Thyroid gland (tissue), 4 donors: ENCODE results near the gene SLC22A5. TPM values are rescaled to one million over a fixed set of nuclear protein-coding genes. Genes with fewer than 3 reads are reported as not detected.

Experiments
- DNase-seq, 2 donors: peaks; one replicate each; pipeline ENCODE4 v3.0.0-alpha.2; 2019
- H3K27ac ChIP-seq, 3 donors: fragments of 200-600 bp; sonication (generic); 1 replicate in 2 of 3; 2 replicates in 1 of 3; pipeline ENCODE4 v1.5.1; 2016 to 2019; ENCODE audit warnings: mild to moderate bottlenecking in 1 of 3, moderate library complexity in 1 of 3
- H3K27me3 ChIP-seq: fragments of 200-600 bp; sonication (generic); one replicate; pipeline ENCODE4 v1.5.1; 2019
- H3K36me3 ChIP-seq, 2 donors: fragments of 200-600 bp; sonication (generic); one replicate each; pipeline ENCODE4 v1.5.1; 2016 to 2019
- H3K4me1 ChIP-seq, 2 donors: fragments of 200-600 bp; sonication (generic); one replicate each; pipeline ENCODE4 v1.5.1; 2017 to 2019
- H3K4me3 ChIP-seq, 3 donors: fragments of 200-600 bp; sonication (generic); replicated peaks in 1 of 3; 1 replicate in 2 of 3; 2 replicates in 1 of 3; pipeline ENCODE4 v1.5.1; 2016; ENCODE audit warnings: mild to moderate bottlenecking in 1 of 3
- H3K9me3 ChIP-seq: fragments of 200-600 bp; sonication (generic); one replicate; pipeline ENCODE4 v1.5.1; 2017
- CTCF ChIP-seq, 6 experiments: fragments of 200-600 bp in 3 of 6; fragments of 450-650 bp in 3 of 6; sonication (generic) in 3 of 6; IDR thresholded peaks; one replicate each; pipeline ENCODE4 v1.5.1; 2016 to 2019; ENCODE audit warnings: antibody characterized with exemption in 6 of 6, mild to moderate bottlenecking in 2 of 6, inconsistent platforms in 1 of 6, moderate library complexity in 1 of 6
- POLR2A ChIP-seq, 2 donors: fragments of 450-650 bp; IDR thresholded peaks; one replicate each; pipeline ENCODE4 v1.6.1; 2017; ENCODE audit warnings: antibody characterized with exemption in 2 of 2, mild to moderate bottlenecking in 2 of 2, moderate library complexity in 1 of 2
- WGBS, 2 donors: methylation state at CpG; one replicate each; pipeline ENCODE4 v1.1.5; 2017; 5-methylcytosine and 5-hydroxymethylcytosine counted together
- intact Hi-C: fragments of 100-400 bp; cut with DNase I; formaldehyde crosslinking; loops from one replicate; pipeline ENCODE4 v1.15.1; 2023
- total RNA-seq, 4 donors: library from RNA; depleted of rRNA; stranded (reverse); fragments of >200 nt; gene quantifications; one replicate each; pipeline ENCODE4 v1.2.3, GENCODE V29; 2016

The SLC22A5 gene
- total RNA-seq, 4 donors from 2014 or later = 18.1 to 28.3 (median 24.2) TPM

DNA sequence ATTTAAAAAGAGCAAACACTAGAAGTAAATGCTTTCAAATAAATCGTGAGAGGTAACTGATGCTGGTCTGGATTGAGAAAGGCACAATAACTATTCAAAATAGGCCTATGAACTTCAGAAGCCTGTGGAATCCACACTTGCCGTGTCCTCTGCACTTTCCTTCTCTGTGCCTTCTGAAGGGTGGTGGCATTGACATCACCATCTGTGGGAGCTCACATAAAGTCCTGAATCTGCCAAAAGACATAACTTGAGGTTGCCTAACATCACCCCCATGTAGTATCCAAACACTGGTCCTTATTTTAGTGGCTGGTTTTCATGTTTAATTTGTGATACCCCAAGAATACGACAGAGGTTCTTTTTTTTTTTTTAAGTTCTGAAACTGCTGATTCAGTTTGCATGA is 61.2 kb downstream of the SLC22A5 start:
- TF ChIP-seq CTCF (IDR thresholded peaks at IDR 0.05) = no peak
- no peak for TF ChIP-seq POLR2A (IDR thresholded peaks at IDR 0.05)
- H3K27ac ChIP-seq = no peak overlapping the region
- DNase-seq = no peak
- 92 to 94% methylated on average over 3 of the region's 3 CpGs for WGBS, 2 donors
- H3K4me3 ChIP-seq = no peak overlapping the region
- peaks cover 24 to 48% of the 10 kb centered on the region in 2 donors for H3K4me1 ChIP-seq
- no peaks in the 10 kb centered on the region for H3K27me3 ChIP-seq
- intact Hi-C loops = no loop called here
- no peaks in the 10 kb centered on the region for H3K36me3 ChIP-seq
- H3K9me3 ChIP-seq = no peaks in the 10 kb centered on the region

DNA sequence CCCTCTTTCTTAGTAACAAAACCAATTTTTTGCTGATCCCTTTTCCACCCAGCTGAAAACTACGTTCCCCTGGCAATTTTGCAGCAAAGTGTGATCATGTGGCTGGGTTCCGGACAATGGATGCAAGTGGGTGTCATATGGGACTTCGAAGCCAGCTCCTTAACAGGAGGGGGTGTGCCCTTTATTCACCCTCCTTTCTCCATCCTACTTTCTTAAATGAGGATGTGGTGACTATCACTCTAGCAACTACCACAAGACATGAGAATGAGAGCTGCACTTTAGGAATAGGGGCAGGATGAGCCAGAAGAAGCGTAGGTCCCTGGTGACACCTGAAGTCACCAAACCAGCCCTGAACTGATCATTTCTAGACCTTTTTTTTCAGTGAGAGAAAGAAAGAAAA is 62.1 kb downstream of the SLC22A5 start:
- no peaks in the 10 kb centered on the region for H3K27me3 ChIP-seq
- no peak overlapping the region for H3K27ac ChIP-seq
- no peak for DNase-seq
- TF ChIP-seq CTCF (IDR thresholded peaks at IDR 0.05) (no peak), POLR2A (IDR thresholded peaks at IDR 0.05) (no peak)
- no peak overlapping the region for H3K4me3 ChIP-seq
- 94 to 95% methylated on average over 4 of the region's 4 CpGs for WGBS, 2 donors
- intact Hi-C loops = no loop called here
- no peaks in the 10 kb centered on the region for H3K9me3 ChIP-seq
- H3K4me1 ChIP-seq = peaks cover 16 to 47% of the 10 kb centered on the region in 2 donors
- H3K36me3 ChIP-seq = no peaks in the 10 kb centered on the region

GRCh38 chr5:132433141-132433540 is 63.6 kb downstream of the SLC22A5 start:
- no peak for DNase-seq
- no peak for TF ChIP-seq CTCF (IDR thresholded peaks at IDR 0.05)
- no peak for TF ChIP-seq POLR2A (IDR thresholded peaks at IDR 0.05)
- peaks cover 17 to 47% of the 10 kb centered on the region in 2 donors for H3K4me1 ChIP-seq

GRCh38 chr5:132434416-132435286 is 65.1 kb downstream of the SLC22A5 start:
- no peak overlapping the region for H3K4me3 ChIP-seq
- intact Hi-C loops = no loop called here
- no peaks in the 10 kb centered on the region for H3K27me3 ChIP-seq
- TF ChIP-seq CTCF (IDR thresholded peaks at IDR 0.05) (no peak), POLR2A (IDR thresholded peaks at IDR 0.05) (no peak)
- DNase-seq = no peak
- no peak overlapping the region for H3K27ac ChIP-seq
- 76 to 79% methylated on average over 12 of the region's 12 CpGs for WGBS, 2 donors
- peaks cover 30 to 51% of the 10 kb centered on the region in 2 donors for H3K4me1 ChIP-seq
- no peaks in the 10 kb centered on the region for H3K9me3 ChIP-seq
- no peaks in the 10 kb centered on the region for H3K36me3 ChIP-seq

More at GRCh38 chr5:132433141-132433540, 63.6 kb downstream of the SLC22A5 start:
- H3K27ac ChIP-seq = no peak overlapping the region
- H3K36me3 ChIP-seq = no peaks in the 10 kb centered on the region
- no peaks in the 10 kb centered on the region for H3K27me3 ChIP-seq
- intact Hi-C loops = no loop called here
- H3K4me3 ChIP-seq = no peak overlapping the region
- H3K9me3 ChIP-seq = no peaks in the 10 kb centered on the region
- 80 to 89% methylated on average over 6 of the region's 6 CpGs for WGBS, 2 donors

DNA sequence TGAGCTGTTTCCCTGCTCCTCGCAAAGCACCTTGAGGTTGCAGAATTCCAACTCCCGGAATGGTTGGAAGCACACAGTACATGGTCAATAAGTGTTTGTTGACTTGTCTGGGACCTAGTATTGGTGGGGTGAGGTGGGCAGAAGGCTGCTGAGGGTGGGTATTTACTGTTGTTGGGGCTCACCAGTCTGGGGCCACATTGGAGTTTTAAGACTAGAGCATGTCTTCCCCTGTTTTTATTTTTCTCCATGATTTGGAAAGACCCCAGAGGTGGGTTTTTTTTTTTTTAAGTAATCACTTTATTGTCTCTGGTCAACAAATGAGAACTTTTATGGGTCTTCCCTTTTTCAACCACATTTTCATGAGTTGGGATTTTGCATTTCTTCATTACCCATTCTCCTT is 65.9 kb downstream of the SLC22A5 start:
- no peak overlapping the region for H3K4me3 ChIP-seq
- no peak for DNase-seq
- H3K36me3 ChIP-seq = no peaks in the 10 kb centered on the region
- TF ChIP-seq POLR2A (IDR thresholded peaks at IDR 0.05) (no peak), CTCF (IDR thresholded peaks at IDR 0.05) (no peak)
- H3K27me3 ChIP-seq = no peaks in the 10 kb centered on the region
- H3K9me3 ChIP-seq = no peaks in the 10 kb centered on the region
- WGBS, 2 donors = 100% methylated on average over 2 of the region's 2 CpGs
- no peak overlapping the region for H3K27ac ChIP-seq
- peaks cover 30 to 56% of the 10 kb centered on the region in 2 donors for H3K4me1 ChIP-seq
- intact Hi-C loops = no loop called here
